Upper lobe of left lung (tissue), 4 donors: ENCODE results near the gene PPFIA3.

Experiments
- CTCF ChIP-seq, 6 experiments: fragments of 450-650 bp in 4 of 6; fragments of 200-600 bp in 2 of 6; sonication (generic) in 2 of 6; IDR thresholded peaks; one replicate each; pipeline ENCODE4 v1.5.1; 2016 to 2019; ENCODE audit warnings: antibody characterized with exemption in 6 of 6
- EP300 ChIP-seq, 4 donors: sonication (generic); formaldehyde crosslinking; IDR thresholded peaks; one replicate each; pipeline ENCODE4 v1.5.1; 2017; ENCODE audit warnings: antibody characterized with exemption in 4 of 4, control low read depth in 2 of 4

GRCh38 chr19:49194408-49194807 is 75.1 kb downstream of the PPFIA3 start:
- no peak for TF ChIP-seq EP300 (IDR thresholded peaks at IDR 0.05)
- TF ChIP-seq CTCF (IDR thresholded peaks at IDR 0.05) = no peak
